ENCODE data around the gene SERP2.
A peak's percentile ranks its signal among the peaks of the same experiment; 100 is the strongest.

The SERP2 gene

DNA sequence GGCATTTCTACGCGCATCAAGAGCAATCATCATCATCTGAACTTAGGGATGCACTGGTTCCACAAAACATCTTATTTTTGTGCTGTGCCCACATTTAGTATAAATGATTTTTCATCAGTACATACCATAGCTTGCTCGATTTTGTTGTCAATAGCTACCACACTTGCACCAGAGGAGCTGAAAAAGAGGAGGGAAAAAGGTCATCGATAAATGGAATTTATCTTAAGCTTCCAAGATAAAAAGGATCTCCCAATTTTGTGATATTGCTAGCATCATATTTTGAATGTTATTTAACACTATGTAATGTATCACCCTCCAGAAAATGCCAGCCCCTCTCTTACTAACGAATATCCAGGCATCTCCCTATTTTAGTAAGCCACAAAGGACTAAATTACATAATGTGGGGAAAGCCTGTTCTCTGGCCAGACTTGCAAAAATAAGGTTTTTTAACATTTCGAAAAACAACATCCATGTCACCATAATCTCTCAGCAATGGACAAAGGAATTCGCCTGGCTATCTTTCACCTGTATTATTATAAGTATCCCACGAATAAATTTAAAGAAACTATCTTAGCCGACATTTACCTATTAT is 62.4 kb downstream of the SERP2 start:
- TF ChIP-seq CTCF (IDR thresholded peaks at IDR 0.05; ENCODE audit: control insufficient read depth, extremely low read depth, insufficient read depth): no peak
- peak overlapping the region; percentile 77 for H3K4me3 ChIP-seq (ENCODE audit: low read depth, low read length)
- no peak for DNase-seq (ENCODE audit: low read depth)

- peak overlapping the region; percentile 77 for H3K4me3 ChIP-seq (ENCODE audit: low read depth, low read length)
- DNase-seq (ENCODE audit: low read depth): peak; percentile 76
- no peak for TF ChIP-seq CTCF (IDR thresholded peaks at IDR 0.05; ENCODE audit: control insufficient read depth, extremely low read depth, insufficient read depth)
Measured at GRCh38 chr13:44436589-44437337, 63.1 kb downstream of the SERP2 start.

- H3K4me3 ChIP-seq (ENCODE audit: low read depth, low read length): peak overlapping the region; percentile 77
- no peak for DNase-seq (ENCODE audit: low read depth)
- peak; percentile 32 for TF ChIP-seq CTCF (IDR thresholded peaks at IDR 0.05; ENCODE audit: control insufficient read depth, extremely low read depth, insufficient read depth)
Measured at GRCh38 chr13:44437356-44438233, 64.0 kb downstream of the SERP2 start.

- H3K4me3 ChIP-seq (ENCODE audit: low read depth, low read length): no peak overlapping the region
- TF ChIP-seq CTCF (IDR thresholded peaks at IDR 0.05; ENCODE audit: control insufficient read depth, extremely low read depth, insufficient read depth): no peak
- no peak for DNase-seq (ENCODE audit: low read depth)
Measured at GRCh38 chr13:44438234-44438579, 64.6 kb downstream of the SERP2 start.

DNA sequence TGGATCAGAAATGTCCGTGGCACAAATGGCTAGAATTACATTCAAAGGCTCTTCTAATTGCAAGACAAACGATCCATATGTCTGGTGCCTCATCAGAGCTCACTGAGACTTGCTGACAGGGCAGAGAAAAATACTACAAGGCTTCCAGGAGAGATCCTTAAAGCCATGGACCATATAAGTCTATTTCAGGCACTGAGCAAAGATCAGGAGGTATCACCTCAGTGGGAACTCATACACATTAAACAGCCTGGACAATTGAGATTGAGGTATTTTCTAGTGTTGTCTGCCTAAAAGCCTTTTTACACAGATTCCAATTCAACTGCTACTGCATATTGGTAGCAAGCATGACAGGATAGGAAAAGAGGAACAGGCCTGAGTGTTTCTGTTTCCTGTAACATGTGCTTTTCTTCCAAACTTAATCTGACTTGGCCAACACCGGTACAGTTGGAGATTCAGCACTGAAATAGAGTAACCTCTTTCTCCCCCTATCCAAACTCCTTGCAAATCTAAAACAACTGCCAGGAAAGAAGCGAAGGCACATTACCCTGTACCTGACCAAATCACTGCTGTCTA is 65.9 kb downstream of the SERP2 start:
- no peak for TF ChIP-seq CTCF (IDR thresholded peaks at IDR 0.05; ENCODE audit: control insufficient read depth, extremely low read depth, insufficient read depth)
- DNase-seq (ENCODE audit: low read depth): no peak
- no peak overlapping the region for H3K4me3 ChIP-seq (ENCODE audit: low read depth, low read length)

DNA sequence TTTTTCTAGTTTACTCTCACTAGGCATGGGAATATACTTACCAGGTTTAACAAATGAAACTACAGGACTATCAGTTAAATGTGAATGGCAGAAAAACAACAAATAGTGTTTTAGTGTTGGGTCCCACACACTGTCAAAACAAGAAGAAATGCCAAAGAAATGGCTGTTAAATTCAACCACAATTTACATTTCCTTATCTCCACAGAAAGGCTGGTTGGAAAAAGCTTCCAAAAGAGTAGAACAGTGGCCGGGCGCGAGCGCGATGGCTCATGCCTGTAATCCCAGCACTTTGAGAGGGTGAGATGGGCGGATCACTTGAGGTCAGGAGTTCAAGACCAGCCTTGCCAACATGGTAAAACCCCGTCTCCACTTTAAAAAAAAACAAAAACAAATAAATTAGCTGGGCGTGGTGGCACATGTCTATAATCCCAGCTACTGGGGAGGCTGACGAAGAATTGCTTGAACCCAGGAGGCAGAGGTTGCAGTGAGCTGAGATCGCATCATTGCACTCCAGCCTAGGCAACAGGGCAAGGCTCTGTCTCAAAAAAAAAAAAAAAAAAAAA is 66.5 kb downstream of the SERP2 start:
- no peak for TF ChIP-seq CTCF (IDR thresholded peaks at IDR 0.05; ENCODE audit: control insufficient read depth, extremely low read depth, insufficient read depth)
- DNase-seq (ENCODE audit: low read depth): no peak
- no peak overlapping the region for H3K4me3 ChIP-seq (ENCODE audit: low read depth, low read length)

All from LNCaP clone FGC (cell line).